HG03432 (cell line): Measurements from ENCODE around the gene PSENEN.
"Not testable (repeated sequence)": the region's sequence is repeated elsewhere in the genome, so short reads cannot be mapped to it uniquely, and the experiment has no call there.

Source experiments
- ATAC-seq: cut with Tn5 transposase; IDR thresholded peaks from one replicate; pipeline ENCODE4 v1.9.1; 2021; ENCODE audit warnings: mild to moderate bottlenecking, moderate library complexity; ENCODE audit not compliant: unreplicated experiment

Gene PSENEN

GRCh38 chr19:35787227-35787799 is 41.9 kb downstream of the PSENEN start:
- ATAC-seq, result no peak

- ATAC-seq, result no peak
These were observed 42.9 kb downstream of the PSENEN start for GRCh38 chr19:35788205-35788960.

- ATAC-seq, result no peak
These were observed 43.9 kb downstream of the PSENEN start for GRCh38 chr19:35789195-35789977.

GRCh38 chr19:35789978-35790944 is 44.8 kb downstream of the PSENEN start:
- no peak for ATAC-seq

- ATAC-seq, result no peak
These were observed 45.7 kb downstream of the PSENEN start for GRCh38 chr19:35790981-35791813.

GRCh38 chr19:35791814-35792279 is 46.4 kb downstream of the PSENEN start:
- no peak for ATAC-seq

GRCh38 chr19:35792312-35792711 is 46.9 kb downstream of the PSENEN start:
- ATAC-seq, result no peak

GRCh38 chr19:35792888-35793287 is 47.4 kb downstream of the PSENEN start:
- ATAC-seq, result no peak

- no peak for ATAC-seq
These were observed 48.1 kb downstream of the PSENEN start for GRCh38 chr19:35793381-35794165.

GRCh38 chr19:35795564-35795963 is 50.1 kb downstream of the PSENEN start:
- not testable (repeated sequence) for ATAC-seq
